ENCODE measurements around the gene ZNF512B.
"Not testable (repeated sequence)": the region's sequence is repeated elsewhere in the genome, so short reads cannot be mapped to it uniquely, and the experiment has no call there.

The ZNF512B gene

GRCh38 chr20:63969838-63970713 is at the start of gene ZNF512B:
Gene ZNF512B (minus strand): TSS chr20:63969930. CDS start chr20:63967950, 1,980 bp downstream.
- peak; percentile 54 for DNase-seq (ENCODE audit: low read depth)

GRCh38 chr20:64015635-64016034 is 45.9 kb upstream of the ZNF512B start:
- no peak for DNase-seq (ENCODE audit: low read depth)

GRCh38 chr20:64012385-64013154 is 42.8 kb upstream of the ZNF512B start:
- not testable (repeated sequence) for DNase-seq (ENCODE audit: low read depth)

GRCh38 chr20:64011366-64011779 is 41.6 kb upstream of the ZNF512B start:
- DNase-seq (ENCODE audit: low read depth), result no peak

GRCh38 chr20:64010711-64011237 is 41.0 kb upstream of the ZNF512B start:
- DNase-seq (ENCODE audit: low read depth), result no peak

GRCh38 chr20:64009811-64010387 is 40.2 kb upstream of the ZNF512B start:
- DNase-seq (ENCODE audit: low read depth), result no peak

GRCh38 chr20:64006902-64007301 is 37.2 kb upstream of the ZNF512B start:
- DNase-seq (ENCODE audit: low read depth), result no peak

- DNase-seq (ENCODE audit: low read depth), result no peak
Observed at GRCh38 chr20:64006490-64006889, 36.8 kb upstream of the ZNF512B start.

- DNase-seq (ENCODE audit: low read depth), result no peak
Observed at GRCh38 chr20:64005394-64005793, 35.7 kb upstream of the ZNF512B start.

- no peak for DNase-seq (ENCODE audit: low read depth)
Observed at GRCh38 chr20:64003960-64004725, 34.4 kb upstream of the ZNF512B start.

GRCh38 chr20:64001607-64002011 is 31.9 kb upstream of the ZNF512B start:
- no peak for DNase-seq (ENCODE audit: low read depth)

GRCh38 chr20:64000906-64001305 is 31.2 kb upstream of the ZNF512B start:
- no peak for DNase-seq (ENCODE audit: low read depth)

- DNase-seq (ENCODE audit: low read depth), result no peak
Observed at GRCh38 chr20:63982937-63983336, 13.2 kb upstream of the ZNF512B start.

- peak; percentile 94 for DNase-seq (ENCODE audit: low read depth)
Observed at GRCh38 chr20:63980806-63981728, 11.3 kb upstream of the ZNF512B start, which contains the start of gene PRPF6. Gene PRPF6 (plus strand): TSS chr20:63981132. CDS start chr20:63981246, 114 bp downstream.

- DNase-seq (ENCODE audit: low read depth), result no peak
Observed at GRCh38 chr20:63980317-63980805, 10.6 kb upstream of the ZNF512B start.

- DNase-seq (ENCODE audit: low read depth), result peak; percentile 54
Observed at GRCh38 chr20:63979557-63980316, 10.0 kb upstream of the ZNF512B start, which contains the start of gene SAMD10. Gene SAMD10 (minus strand): TSS chr20:63979642. CDS start chr20:63979467, 175 bp downstream.

- DNase-seq (ENCODE audit: low read depth), result no peak
Observed at GRCh38 chr20:63979229-63979556, 9.5 kb upstream of the ZNF512B start.

GRCh38 chr20:63978319-63979228 is 8.8 kb upstream of the ZNF512B start:
- peak; percentile 38 for DNase-seq (ENCODE audit: low read depth)

Measured in activated T-cell treated with anti-CD3 and anti-CD28 coated beads for 1 hour (primary cell).